Activated T-cell treated with anti-CD3 and anti-CD28 coated beads, Interleukin-2, amount 50 U/mL, for 4 hours (primary cell): ENCODE data around the gene CRABP2. TPM values are rescaled to one million over a fixed set of nuclear protein-coding genes. Genes with fewer than 3 reads are reported as not detected.

Experiments
- ATAC-seq, 2 donors: fragments of 200-7000 bp; cut with Tn5 transposase; one replicate each; pipeline ENCODE4 v1.10.0; 2021
- DNase-seq: peaks from one replicate; pipeline ENCODE4 v3.0.0-alpha.2; 2020
- H3K27me3 Mint-ChIP-seq: one replicate; pipeline ENCODE4 v1.8.0; 2021; ENCODE audit warnings: low read depth, mixed read lengths
- H3K36me3 Mint-ChIP-seq: one replicate; pipeline ENCODE4 v1.8.0; 2022; ENCODE audit warnings: mixed read lengths; ENCODE audit not compliant: insufficient read depth
- H3K4me1 Mint-ChIP-seq: one replicate; pipeline ENCODE4 v1.8.0; 2021; ENCODE audit warnings: low read depth, mixed read lengths
- H3K4me3 Mint-ChIP-seq: one replicate; pipeline ENCODE4 v1.8.0; 2021; ENCODE audit warnings: mild to moderate bottlenecking, moderate library complexity, mixed read lengths
- H3K9me3 Mint-ChIP-seq: one replicate; pipeline ENCODE4 v1.8.0; 2021; ENCODE audit warnings: mixed read lengths
- total RNA-seq, 3 donors: library from RNA; stranded (reverse); gene quantifications; one replicate each; pipeline ENCODE4 v1.2.1, GENCODE V29; 2021

The CRABP2 gene
- total RNA-seq, 3 donors from 2014 or later, result 1.8 to 2.5 (median 2.4) TPM

DNA sequence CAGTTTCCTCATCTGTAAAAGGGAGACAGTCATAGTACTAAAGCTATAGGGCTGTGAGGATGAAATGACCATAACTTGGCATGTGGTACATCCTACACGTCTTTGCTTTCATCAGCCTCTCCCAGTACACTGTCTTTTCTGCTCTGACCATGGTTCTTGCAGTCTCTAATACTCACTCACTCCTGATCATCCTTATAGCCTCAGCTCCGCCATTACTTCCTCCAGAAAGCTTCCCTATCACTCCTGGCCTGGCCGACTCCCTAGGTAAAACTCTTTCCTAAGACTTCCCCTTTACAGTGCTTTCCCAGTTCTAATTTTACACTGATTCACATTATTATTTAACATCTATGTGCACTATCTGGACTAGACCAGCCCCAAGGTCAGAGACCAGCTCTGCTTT lies 40.5 kb upstream of the CRABP2 start:
- ATAC-seq, result no peak
- Mint-ChIP-seq H3K4me3 (peak overlapping the region; percentile 81), H3K4me1 (peaks cover 58% of the 10 kb centered on the region), H3K36me3 (peaks cover 25% of the 10 kb centered on the region), H3K27me3 (no peaks in the 10 kb centered on the region), H3K9me3 (no peaks in the 10 kb centered on the region)
- DNase-seq, result no peak

DNA sequence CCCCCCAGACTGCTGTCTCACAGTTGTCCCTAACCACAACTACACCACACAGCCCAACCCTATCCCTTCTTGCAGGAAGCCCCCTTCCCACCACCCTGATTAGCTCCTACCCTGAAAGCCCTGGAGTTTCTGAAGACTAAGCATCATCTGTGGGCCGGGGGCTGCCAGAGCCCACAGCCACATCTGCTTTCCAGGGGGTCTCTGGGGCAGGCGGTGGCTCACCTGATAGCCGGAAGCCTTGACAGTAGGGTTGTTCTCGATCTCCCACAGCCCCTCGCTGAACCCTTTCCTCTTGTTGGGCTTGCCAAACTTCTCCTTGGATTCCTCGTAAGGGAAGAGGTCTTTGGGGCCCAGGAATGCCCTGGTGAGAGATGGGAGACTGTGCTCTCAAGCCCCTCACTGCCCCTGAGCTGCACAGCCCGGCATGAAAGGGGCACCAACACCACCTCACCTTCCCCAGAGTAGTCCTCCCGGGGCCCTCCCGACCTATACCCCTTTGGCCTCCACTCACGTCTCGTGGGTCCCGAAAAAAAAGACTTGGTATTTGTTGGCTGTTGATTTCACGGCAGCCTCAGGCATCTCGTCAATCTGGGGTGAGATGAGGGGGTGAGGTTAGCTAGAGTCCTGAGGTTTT lies 39.5 kb upstream of the CRABP2 start:
- DNase-seq, result no peak
- no peak for ATAC-seq
- Mint-ChIP-seq H3K9me3 (no peaks in the 10 kb centered on the region), H3K4me1 (peaks cover 58% of the 10 kb centered on the region), H3K27me3 (no peaks in the 10 kb centered on the region), H3K4me3 (no peak overlapping the region), H3K36me3 (peaks cover 25% of the 10 kb centered on the region)

DNA sequence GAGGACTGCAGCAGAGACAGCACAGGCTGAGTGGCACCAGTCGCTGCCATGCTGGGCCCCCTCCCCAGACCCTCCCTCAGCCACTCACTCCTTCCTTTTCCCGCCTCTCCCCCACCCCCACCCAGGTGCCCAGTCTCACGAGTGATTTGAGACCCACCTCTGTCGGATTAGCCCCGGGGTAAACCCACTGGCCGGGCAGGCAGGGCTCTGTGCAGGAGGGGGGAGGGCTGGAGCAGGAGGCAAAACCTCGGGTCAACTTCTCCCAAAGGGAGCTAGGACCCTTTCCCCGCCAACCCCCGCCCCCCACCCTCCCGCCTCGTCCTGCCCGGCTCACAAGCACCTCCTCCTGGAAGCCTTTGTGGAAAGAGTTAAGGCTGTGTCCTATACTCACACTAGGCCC lies 39.0 kb upstream of the CRABP2 start:
- no peak for ATAC-seq
- H3K36me3 Mint-ChIP-seq, result peaks cover 25% of the 10 kb centered on the region
- H3K9me3 Mint-ChIP-seq, result no peaks in the 10 kb centered on the region
- no peaks in the 10 kb centered on the region for H3K27me3 Mint-ChIP-seq
- peaks cover 53% of the 10 kb centered on the region for H3K4me1 Mint-ChIP-seq
- H3K4me3 Mint-ChIP-seq, result no peak overlapping the region
- DNase-seq, result no peak

DNA sequence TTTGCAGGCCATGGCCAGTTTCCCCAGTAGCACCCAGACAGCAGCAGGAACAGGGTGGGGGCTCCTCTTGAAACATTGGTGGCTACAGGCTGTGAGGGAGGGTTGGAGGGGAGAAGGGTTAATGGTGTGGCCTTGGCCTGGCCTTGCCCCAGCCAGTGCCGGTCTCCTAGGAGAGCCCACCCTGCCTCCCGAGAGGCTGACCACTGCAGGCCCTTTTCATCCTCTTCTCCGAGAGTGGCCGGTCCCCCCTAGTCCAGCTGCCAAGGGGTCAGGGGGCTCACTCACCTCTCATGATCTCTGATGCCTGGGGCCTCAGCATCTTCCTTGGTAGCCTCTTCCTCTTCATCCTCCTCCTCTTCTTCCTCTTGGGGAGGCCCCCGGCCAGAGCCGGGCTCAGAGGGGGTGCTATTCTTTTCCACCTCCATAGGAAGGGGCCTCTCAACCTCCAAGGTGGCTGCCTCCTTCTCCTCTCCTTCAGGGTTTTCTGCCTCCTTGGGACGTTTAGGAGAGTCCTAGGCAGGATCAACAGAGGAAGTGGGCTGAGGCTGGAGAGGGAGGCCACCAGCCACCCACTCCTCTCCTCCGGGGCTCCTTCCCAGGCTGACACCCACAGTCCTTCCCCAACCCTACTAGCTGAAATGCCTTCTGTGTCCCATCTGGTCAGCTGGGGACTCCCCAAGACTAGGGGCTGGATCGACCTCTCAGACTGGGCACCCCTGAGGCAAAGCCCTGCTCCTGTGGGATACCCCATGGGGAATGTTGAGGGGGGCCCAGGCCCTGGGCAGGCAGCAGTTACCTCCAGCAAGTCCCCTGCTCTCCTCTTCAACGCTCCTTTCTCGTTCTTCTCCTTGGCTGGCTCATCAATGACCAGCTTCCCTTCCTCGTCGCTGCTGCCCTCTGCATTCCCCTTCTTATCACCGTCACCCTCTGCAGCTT lies 38.3 kb upstream of the CRABP2 start:
- Mint-ChIP-seq H3K9me3 (no peaks in the 10 kb centered on the region), H3K4me3 (no peak overlapping the region), H3K4me1 (peaks cover 52% of the 10 kb centered on the region), H3K27me3 (no peaks in the 10 kb centered on the region), H3K36me3 (peaks cover 28% of the 10 kb centered on the region)
- ATAC-seq, result no peak
- DNase-seq, result no peak

DNA sequence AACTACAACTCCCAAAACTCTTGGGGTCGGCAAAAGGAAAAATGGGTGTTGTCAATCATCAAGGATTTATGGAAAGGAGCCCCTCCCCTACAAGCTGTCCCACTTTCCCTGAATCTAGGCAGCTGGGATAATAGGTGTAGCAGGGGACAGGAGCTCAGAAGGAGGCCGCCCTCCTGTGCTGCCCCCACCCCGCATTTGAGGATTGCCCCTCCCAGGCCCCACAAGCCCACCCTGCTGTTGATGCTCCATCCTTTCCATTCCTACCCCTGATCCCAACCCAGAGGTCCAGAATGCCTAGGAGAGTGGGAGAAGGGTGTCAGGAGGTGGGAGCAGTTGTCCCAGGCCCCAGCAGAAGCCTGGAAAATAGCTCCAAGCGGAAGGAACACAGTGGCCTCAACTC lies 37.4 kb upstream of the CRABP2 start:
- H3K4me3 Mint-ChIP-seq, result no peak overlapping the region
- DNase-seq, result no peak
- ATAC-seq, result no peak
- H3K9me3 Mint-ChIP-seq, result no peaks in the 10 kb centered on the region
- H3K4me1 Mint-ChIP-seq, result peaks cover 44% of the 10 kb centered on the region
- peaks cover 32% of the 10 kb centered on the region for H3K36me3 Mint-ChIP-seq
- no peaks in the 10 kb centered on the region for H3K27me3 Mint-ChIP-seq

DNA sequence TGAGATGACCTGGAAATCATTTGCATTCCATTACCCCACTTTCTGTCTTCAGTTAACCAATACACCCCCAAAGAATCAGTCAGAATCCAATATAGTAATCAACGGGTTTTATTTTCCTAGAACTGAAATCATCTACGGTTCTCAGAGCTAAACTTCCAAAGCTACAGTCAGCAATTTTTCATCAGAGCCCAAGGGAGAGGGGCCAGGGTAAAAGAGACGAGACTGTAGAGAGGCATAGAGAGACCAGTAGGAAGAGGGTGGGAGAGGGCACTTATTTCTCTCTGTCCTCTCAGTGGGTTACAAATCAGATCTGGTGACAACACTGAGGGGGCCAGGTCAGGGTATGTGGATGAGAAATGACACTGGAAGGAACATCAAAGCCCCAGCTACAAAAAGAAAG lies 36.6 kb upstream of the CRABP2 start:
- Mint-ChIP-seq H3K4me3 (peak overlapping the region; percentile 92), H3K9me3 (no peaks in the 10 kb centered on the region), H3K4me1 (peaks cover 37% of the 10 kb centered on the region), H3K36me3 (peaks cover 35% of the 10 kb centered on the region), H3K27me3 (no peaks in the 10 kb centered on the region)
- DNase-seq, result no peak
- no peak for ATAC-seq

DNA sequence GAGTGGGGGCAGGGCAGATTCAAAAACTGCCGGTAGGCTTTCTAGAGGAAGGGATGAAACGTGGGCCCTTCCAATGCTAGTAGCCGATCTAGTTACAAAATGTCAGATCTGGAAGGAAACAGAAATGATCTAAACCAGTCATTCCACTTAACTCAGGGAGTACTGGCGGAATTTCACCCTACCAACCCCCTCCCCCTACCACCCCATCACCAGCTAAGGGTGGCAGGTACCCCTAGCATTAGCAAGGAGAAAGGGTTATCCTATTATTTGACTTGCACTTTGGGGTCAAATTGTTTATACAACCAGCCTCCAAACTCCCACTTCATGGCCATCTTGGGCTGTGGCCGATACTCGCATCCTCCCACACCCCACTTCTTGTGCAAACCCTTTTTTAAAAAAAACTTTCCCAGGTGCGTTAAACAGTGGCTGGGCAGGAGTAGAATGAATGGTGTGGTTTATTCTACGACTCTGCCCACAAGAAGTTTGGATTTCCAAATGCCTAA lies 36.1 kb upstream of the CRABP2 start:
- H3K4me3 Mint-ChIP-seq, result peak overlapping the region; percentile 92
- no peaks in the 10 kb centered on the region for H3K9me3 Mint-ChIP-seq
- H3K36me3 Mint-ChIP-seq, result peaks cover 35% of the 10 kb centered on the region
- DNase-seq, result no peak
- H3K27me3 Mint-ChIP-seq, result no peaks in the 10 kb centered on the region
- H3K4me1 Mint-ChIP-seq, result peaks cover 35% of the 10 kb centered on the region
- no peak for ATAC-seq

DNA sequence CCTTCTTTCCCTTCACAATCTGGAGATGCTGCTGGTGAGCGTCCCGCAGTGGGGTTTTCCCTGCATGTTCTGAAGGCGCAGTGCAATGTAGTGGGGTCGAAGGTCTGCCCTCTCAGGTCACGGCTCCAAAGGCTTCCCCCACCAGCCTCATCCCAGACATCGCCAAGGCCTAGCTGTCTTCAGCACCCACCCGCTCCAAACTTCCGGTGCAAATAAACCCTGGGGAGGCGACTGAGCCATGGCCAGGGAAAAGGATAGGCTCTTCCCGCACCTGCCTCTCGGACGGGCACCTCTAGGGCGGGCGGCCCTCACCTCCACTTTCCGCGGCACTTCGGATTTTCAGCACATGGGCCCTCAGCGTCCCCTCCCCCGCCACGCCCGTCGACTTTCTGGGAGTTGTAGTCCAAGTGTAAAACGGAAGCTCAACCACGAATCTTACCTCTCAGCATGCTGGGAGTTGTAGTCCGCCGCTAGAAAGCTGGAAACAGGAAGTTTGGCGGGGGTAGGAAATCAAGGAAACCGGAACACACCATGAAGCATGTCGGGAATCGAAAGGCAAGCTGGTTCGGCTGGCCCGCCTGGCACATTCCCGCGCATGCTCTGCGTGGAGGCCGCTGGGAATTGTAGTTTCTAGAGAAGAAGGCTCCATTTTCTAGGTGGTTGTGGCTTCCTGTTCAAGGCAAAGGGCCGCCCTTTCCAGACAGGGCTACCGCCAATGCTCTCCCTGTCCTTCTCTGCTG lies 35.5 kb upstream of the CRABP2 start, which contains the start of gene MRPL24:
Gene MRPL24, minus strand, starts transcription at position 348 of the 740 bp plus-strand sequence. CDS start 2,384 bp downstream, outside the sequence.
- Mint-ChIP-seq H3K27me3 (no peaks in the 10 kb centered on the region), H3K4me3 (peak within 1 kb of the TSS; percentile 92), H3K36me3 (peaks cover 33% of the 10 kb centered on the region), H3K4me1 (peaks cover 30% of the 10 kb centered on the region), H3K9me3 (no peaks in the 10 kb centered on the region)
- peak; percentile 92 for DNase-seq
- peak; percentile 88 to 93 for ATAC-seq

DNA sequence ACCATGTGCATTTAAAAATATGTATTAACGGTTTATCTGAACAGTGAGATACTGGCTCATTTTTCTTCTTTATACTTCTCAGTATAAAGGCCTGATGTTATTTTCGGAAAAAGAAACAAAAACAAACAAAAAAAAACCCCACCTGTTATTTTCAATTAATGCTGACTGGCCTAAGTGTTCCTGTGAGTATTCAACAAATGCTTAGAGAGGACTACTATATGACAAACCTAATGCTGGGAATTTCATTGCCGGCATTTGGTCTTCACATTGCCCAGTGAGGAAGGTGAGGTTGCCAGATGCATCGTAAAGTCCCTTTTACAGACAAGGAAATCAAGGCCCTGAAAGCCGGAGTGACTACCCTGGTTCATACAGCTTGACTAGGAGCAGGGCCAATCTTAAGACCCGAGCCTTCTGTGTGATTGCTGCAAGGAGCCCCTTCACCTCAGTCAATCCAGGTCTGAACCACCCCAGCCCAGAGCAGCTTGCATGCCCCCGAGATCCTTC lies 34.9 kb upstream of the CRABP2 start:
- Mint-ChIP-seq H3K4me1 (peaks cover 24% of the 10 kb centered on the region), H3K27me3 (no peaks in the 10 kb centered on the region), H3K36me3 (peaks cover 28% of the 10 kb centered on the region), H3K9me3 (no peaks in the 10 kb centered on the region), H3K4me3 (peak overlapping the region; percentile 92)
- peak in 1 of 2 donors; percentile 23 for ATAC-seq
- no peak for DNase-seq

DNA sequence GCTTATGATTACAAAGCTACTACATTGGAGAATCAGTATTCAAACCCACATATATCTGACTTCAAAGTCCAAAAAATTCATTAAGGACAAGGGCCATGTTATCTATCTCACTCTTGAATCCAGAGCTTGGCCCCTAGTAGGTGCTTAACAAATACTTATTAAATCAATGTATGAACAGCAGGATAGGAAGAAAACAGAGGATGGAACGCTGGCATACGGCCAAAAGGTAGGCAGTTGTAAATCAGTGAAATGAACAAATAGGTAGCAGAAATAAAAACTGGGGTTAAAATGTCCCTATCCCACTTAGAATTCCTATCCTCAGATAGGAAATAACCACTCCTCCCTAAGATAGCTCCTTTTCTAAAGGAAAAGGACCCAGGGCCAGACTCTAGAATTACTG lies 33.5 kb upstream of the CRABP2 start:
- Mint-ChIP-seq H3K4me3 (peak overlapping the region; percentile 14), H3K36me3 (peaks cover 26% of the 10 kb centered on the region), H3K4me1 (peaks cover 21% of the 10 kb centered on the region), H3K9me3 (no peaks in the 10 kb centered on the region), H3K27me3 (no peaks in the 10 kb centered on the region)
- ATAC-seq, result no peak
- no peak for DNase-seq

DNA sequence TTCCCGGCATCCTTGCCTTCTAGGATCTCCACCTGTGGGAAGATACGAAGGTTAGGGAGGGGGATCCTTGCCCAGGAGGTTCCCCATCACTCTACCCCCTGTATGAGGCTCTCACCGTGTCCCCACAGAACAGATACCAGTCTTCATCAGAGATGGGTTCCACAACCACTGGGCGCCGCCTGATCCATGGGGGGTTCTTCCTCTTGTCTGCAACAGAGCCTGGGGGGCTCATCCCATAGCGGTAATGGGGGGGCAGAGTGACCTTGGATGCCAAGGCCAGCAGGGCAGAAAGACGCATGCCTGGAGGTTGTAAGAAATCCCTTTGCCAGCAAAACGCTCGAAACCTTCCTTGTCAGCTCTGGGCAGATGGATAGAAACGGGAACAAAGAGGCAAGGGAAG lies 33.0 kb upstream of the CRABP2 start:
- no peak for DNase-seq
- Mint-ChIP-seq H3K27me3 (no peaks in the 10 kb centered on the region), H3K4me1 (peaks cover 21% of the 10 kb centered on the region), H3K36me3 (peaks cover 22% of the 10 kb centered on the region), H3K4me3 (no peak overlapping the region), H3K9me3 (no peaks in the 10 kb centered on the region)
- no peak for ATAC-seq

DNA sequence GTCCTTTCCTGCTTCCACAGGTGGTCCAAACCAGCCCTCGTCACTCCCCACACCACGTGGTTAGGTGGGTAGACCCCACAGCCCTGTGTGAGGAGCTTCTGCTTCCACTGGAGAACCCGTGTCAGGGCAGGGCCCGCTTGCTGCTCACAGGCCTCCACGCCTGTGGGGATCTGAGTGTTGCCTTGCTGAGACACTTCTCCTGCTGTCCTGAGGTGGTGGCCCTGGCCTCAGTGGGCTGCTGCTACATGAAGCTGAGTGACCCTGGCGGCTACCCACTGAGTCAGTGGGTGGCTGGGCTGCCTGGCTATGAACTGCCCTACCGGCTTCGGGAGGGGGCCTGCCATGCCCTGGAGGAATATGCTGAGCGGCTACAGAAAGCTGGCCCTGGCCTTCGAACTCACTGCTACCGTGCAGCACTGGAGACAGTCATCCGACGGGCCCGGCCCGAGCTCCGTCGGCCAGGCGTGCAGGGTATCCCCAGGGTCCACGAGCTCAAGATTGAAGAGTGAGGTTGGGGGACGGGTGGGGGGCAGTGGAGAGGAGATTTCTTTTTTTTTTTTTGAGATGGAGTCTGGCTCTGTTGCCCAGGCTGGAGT lies 28.7 kb upstream of the CRABP2 start:
- ATAC-seq (no peak), DNase-seq (no peak)
- Mint-ChIP-seq H3K4me1 (peaks cover 13% of the 10 kb centered on the region), H3K36me3 (peaks cover 12% of the 10 kb centered on the region), H3K27me3 (no peaks in the 10 kb centered on the region), H3K9me3 (no peaks in the 10 kb centered on the region), H3K4me3 (no peak overlapping the region)

DNA sequence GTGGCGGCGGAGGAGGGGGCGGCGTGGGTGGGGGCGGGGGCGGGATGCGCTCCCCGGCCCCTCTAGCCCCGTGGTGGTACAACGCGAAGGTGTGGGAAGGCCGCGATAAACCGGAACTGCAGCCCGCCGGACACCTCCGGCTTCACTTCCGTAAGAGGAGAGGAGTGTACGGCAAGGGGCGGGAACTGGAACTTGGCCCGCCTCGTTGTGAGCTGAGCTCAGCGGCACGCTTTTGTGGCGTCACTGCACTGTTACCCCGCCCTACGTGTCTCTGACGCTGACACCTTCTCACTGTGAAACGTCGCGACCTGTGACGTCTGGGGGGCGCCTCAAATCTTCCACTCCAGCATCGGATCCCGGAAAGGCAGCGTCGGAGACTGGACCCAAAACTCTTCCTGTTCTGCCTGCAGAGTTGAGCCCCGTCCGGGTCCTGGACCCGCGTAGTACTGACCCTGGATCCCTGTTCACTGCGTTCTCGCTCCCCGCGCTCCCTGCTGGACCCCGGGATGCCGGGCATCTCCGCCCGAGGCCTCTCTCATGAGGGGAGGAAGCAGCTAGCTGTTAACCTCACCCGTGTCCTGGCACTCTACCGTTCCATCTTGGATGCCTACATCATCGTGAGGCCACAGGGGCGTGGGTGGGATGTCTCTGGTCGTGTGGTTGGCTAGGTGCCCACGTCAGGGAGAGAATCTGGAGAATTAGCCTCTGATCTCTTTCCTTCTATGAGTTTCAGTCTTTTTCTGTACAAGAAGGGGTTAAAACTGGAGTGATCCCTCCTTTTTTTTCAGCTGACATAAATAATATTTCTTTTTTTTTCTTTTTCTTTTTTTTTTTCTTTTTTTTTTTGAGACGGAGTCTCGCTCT lies 23.4 kb upstream of the CRABP2 start, which contains the start of gene ISG20L2:
Gene ISG20L2, minus strand, starts transcription at position 168 of the 864 bp plus-strand sequence. CDS start 1,114 bp downstream, outside the sequence.
- Mint-ChIP-seq H3K36me3 (peaks cover 14% of the 10 kb centered on the region), H3K4me3 (no peak within 1 kb of the TSS), H3K9me3 (no peaks in the 10 kb centered on the region), H3K27me3 (no peaks in the 10 kb centered on the region), H3K4me1 (peaks cover 18% of the 10 kb centered on the region)
- ATAC-seq, result peak; percentile 93 to 94
- DNase-seq, result peak; percentile 90
